GM21576 (cell line): ENCODE results near the gene INPP4A.

Source experiments
- ATAC-seq: cut with Tn5 transposase; IDR thresholded peaks from one replicate; pipeline ENCODE4 v1.9.1; 2021; ENCODE audit warnings: mild to moderate bottlenecking, moderate library complexity; ENCODE audit not compliant: unreplicated experiment

INPP4A gene

GRCh38 chr2:98473995-98474780 is 29.5 kb downstream of the INPP4A start:
- ATAC-seq, result no peak

GRCh38 chr2:98474979-98475632 is 30.4 kb downstream of the INPP4A start:
- no peak for ATAC-seq

- no peak for ATAC-seq
Observed at GRCh38 chr2:98476192-98476868, 31.7 kb downstream of the INPP4A start.

- no peak for ATAC-seq
Observed at GRCh38 chr2:98477036-98477435, 32.4 kb downstream of the INPP4A start.

GRCh38 chr2:98477506-98477905 is 32.8 kb downstream of the INPP4A start:
- no peak for ATAC-seq

DNA sequence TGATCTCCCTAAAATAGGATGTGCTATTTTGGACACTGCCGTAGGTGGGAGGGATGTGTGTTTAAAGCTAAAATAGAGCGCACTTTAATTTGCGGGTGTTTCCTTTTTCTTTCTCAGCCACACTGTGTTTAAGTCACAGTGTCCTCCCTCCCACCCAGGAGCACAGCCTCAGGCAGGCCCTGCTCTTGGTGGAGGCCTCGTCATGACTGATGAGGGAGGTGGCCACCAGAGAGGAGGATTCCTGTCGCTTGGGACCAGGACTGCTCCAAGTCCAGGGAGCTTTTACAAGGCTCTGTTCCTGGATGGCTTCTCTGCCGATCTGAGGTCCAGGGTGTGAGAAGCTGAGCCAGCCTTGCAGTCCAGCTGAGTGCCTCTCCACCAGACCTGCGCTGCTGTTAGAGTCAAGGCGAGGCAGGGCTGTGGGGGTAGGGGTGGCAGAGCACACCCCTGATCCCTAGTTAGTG is 33.5 kb downstream of the INPP4A start:
- ATAC-seq, result no peak

GRCh38 chr2:98478907-98479306 is 34.2 kb downstream of the INPP4A start:
- no peak for ATAC-seq

DNA sequence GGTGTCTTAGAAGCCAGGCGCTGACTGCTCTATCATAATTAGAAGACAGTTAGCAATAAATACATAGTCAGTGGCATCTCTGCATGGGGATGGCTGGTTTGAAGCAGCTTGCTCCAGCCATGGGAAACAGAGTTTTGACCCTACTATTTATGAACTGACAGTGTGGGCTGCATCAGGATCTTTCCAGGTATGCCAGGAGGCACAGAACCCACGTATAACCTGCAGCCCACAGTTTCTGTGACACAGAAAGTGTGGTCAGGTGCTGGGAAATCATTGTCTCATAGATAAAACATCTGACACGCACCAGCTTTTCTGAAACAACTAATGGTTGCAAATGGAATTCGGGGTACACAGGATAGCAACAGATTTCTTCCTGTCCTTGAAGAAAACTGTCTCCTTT is 34.7 kb downstream of the INPP4A start:
- ATAC-seq, result no peak

DNA sequence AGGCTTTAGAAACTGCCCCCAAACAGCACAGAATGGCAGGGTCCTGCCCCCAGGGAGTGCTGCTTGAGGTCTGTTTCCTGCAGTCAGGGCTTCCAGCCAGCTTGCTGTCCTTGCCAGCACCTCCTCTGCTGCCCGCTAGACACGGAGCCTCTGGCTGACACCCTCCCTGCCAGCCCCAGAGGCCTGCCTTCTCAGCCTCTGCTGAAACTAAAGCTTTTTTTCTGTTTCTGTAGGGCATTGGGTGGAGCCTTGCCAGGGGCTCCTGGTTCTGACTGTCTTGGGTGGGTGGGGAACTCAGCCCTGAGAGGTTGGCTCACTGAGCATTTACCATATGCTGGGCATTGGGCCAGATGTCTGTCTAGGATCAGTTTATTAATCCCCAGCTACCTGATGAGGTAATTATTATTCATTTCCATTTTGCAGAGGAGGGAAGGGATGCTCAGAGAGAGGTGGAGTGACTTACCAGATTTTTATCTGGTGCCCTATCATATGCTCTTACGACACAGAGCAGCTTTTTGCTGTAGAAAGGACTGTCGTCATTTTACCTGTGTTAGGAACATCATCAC is 35.4 kb downstream of the INPP4A start:
- peak; percentile 27 for ATAC-seq

- ATAC-seq, result no peak
Observed at GRCh38 chr2:98480598-98480997, 35.9 kb downstream of the INPP4A start.

DNA sequence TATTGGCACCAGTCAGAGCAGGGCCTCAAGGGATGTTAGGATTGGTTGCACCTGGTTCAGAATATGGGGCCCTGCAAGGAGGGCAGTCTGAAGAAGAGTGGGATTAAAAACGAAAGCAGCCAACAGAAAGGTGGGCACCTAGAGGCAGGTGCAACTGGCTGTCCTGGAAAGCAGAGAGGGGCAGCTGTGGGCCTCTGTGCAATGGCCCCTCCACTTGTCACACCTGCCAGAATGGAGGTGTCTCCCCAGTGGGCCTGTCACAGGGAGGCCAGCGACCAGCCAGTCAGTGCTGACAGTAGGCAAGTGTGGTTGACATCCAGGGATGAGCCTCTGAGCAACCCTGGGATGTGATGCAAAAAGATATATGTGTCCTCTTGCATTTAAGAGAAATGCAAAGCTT is 37.7 kb downstream of the INPP4A start:
- no peak for ATAC-seq

- peak; percentile 53 for ATAC-seq
Observed at GRCh38 chr2:98483257-98483861, 38.7 kb downstream of the INPP4A start.

DNA sequence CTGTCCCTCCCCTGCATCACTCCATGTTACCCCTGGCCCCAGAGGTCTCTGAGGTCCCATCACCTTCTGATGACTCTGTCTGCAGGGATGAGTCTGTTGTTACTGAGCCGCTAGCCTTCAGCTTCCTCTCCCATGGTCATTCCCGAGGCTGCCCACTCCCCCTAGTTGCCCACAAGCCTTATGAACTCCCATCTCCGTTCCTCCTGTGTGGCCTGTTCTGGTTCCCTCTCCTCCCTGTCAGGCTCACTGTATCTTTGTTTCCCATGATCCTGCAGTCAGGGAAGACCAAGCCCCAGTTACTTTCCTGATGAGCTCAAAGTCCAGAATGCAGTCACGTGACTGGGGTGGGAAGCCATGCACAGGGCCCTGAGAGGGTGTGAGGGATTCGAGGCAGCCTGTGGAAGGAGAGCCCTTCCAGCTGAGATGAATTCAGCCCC is 39.5 kb downstream of the INPP4A start:
- ATAC-seq, result no peak

DNA sequence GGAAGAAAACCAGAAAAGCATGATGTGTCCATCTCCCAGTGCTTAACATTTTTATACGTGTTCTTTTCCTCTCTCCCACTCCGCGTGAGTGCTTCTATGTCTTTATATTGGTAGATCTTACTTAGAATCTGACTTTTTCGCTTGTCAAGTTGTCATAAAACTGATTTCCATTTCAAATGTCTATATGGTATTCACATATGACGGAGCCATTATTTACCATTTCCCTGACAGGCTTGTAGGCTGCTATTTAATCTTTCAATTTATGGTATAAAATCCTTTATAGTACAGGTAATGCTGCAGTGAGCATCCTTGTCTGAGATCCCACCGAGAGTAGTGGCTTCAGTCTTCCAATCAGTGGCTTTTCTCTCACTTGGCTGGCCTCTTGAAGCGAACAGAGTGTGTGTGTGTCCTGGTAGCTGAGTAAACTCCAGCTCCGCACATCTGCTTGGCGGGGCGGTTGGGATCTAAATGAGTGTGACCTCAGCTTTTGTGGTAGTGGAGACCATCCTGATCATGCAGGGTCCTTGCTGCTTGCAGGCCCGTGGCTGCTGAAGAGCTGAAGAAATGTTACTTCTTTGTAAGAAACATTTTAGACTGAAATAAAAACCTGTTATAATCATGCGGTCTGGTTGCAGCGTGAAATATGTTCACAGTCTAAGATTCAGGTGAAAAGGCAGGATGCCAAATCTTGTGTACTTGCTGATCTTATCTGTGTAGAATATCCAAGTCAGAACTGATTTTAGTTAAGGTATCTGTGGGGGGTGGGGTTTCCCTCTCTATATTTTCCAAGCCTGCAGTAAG is 40.2 kb downstream of the INPP4A start:
- ATAC-seq, result no peak

DNA sequence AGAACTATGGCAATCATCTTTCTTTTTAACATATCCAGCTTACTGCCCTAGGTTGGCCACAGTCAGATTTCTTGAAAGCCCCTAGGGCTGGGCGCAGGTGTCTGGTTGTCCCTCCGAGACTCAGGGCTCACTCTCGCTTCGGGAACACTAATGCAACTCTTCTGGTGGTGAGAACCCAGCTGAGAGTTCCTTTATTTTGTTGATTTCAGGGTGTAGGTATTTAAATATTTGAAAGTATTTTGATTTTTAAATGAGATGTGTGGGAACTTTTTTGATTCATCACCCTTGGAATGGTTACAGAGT is 40.7 kb downstream of the INPP4A start:
- no peak for ATAC-seq

DNA sequence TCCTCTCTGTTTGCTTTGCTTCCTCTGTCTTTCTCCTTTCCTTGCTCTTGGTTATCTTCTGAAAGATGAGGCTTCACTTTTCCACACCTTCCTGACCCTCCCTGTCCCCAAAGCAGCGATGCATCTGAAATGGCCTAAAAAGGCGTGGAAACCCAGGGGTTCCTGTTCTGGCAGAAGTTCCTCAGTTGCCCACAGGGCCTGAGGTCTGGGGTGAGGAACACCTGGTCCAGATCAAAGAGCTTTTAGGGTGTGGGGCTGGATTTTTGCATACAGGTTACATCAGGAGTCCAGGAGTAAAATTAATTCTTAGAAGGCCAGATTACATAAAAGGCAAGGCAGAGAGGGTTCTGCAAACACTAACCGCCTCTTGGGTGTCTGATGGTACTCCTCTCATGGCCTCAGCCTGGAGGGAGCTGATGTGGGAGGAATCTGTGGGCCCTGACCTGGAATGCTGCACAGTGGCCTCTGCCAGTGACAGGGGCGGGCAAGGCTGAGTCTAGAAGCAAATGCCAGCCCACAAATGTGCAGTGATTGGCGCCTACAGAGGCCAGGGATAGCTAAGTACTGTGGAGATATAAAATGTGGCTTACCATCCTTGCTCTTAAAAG is 41.8 kb downstream of the INPP4A start:
- no peak for ATAC-seq

DNA sequence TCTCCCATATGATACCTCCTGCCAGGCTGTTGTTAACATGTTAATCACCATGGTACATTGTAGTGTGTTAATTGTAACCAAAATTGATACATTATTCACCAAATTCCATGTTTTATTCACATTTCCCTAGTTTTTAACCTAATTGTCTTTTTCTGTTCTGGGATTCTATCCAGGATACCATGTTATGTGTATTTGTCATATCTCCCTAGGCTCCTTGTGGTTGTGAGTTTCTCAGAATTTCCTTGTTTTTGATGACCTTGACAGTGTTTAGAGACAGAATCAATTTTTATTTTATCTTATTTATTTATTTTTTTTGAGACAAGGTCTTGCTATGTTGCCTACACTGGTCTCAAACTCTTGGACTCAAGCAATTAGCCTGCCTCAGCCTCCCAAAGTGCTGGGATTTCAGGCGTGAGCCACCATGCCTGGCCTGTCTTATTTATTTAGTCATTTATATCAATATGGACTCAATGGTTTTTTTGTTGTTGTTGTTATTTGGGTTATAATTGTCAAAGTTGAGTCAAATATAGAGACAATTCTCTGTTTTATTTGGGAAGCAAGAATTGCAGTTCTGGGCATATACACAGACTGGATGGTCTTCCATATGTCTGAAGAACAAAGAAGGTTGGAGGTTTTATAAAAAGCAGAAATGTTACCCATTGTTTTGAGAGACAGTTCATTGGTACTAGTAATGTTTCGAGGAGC is 42.6 kb downstream of the INPP4A start:
- no peak for ATAC-seq

GRCh38 chr2:98487806-98488189 is 43.1 kb downstream of the INPP4A start:
- peak; percentile 46 for ATAC-seq

DNA sequence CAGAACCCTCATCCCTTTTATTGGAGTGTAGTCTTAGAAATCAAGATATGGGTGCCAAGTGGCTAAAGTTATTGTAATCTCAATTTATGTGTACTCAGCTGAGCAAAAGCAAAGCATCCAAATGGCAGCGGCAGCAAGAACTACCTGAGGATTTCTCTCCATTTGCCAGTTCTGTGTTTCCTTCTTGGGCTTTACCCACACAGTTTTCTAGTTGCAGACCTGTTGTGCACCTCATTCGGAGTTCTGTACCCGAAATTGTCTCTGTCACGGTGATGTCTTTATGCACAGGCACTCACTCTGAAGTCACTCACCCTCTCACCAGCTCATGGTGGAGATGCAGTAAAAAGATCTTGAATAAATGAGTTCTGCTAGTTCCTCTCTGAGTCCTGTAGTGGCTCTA is 43.6 kb downstream of the INPP4A start:
- no peak for ATAC-seq
